Renal pelvis (tissue), 4 donors: Measurements from ENCODE around the gene ULK1. TPM values are rescaled to one million over a fixed set of nuclear protein-coding genes. Genes with fewer than 3 reads are reported as not detected.

Source experiments
- DNase-seq: peaks from one replicate; pipeline ENCODE4 v3.0.0-alpha.2; 2013
- polyA plus RNA-seq, 3 donors: library from polyadenylated mRNA; unstranded; fragments of 120-200 nt; gene quantifications; one replicate each; pipeline ENCODE4 v1.2.1, GENCODE V29; 2013; ENCODE audit not compliant: insufficient read length in 3 of 3

Gene ULK1
- polyA plus RNA-seq, 3 donors: 34.0 to 45.6 (median 36.4) TPM

DNA sequence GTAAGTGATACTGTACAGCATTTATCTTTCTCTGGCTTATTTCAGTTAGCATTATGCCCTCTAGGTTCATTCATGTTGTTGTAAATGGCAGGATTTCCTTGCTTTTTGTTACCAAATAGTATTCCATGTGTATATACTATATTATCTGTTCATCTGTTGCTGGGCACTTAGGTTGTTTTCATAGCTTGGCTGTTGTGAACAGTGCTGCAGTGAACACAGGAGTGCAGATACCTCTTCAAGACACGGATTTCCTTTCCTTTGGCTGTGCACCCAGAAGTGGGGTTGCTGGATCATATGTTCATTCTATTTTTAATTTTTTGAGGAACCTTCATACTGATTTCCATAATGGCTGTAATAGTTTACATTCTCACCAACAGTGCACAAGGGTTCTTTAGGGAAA lies 76.8 kb downstream of the ULK1 start:
- DNase-seq: no peak

Other genes starting within 250 kb of the ULK1 start
- gene SFSWAP, start 183.5 kb upstream of the ULK1 start, polyA plus RNA-seq: 10 to 100 TPM; 44.7 to 61.5 (median 55.2) TPM
- 1 to 10 TPM in 2 of 3 donors, under 1 TPM in 1; 0.81 to 1.6 (median 1.2) TPM for gene MMP17, start 66.2 kb upstream of the ULK1 start, polyA plus RNA-seq
- gene PUS1, start 34.7 kb downstream of the ULK1 start, polyA plus RNA-seq: 10 to 100 TPM; 19.1 to 25.1 (median 22.1) TPM
- 10 to 100 TPM; 34.1 to 44.8 (median 43.1) TPM for gene EP400, start 55.3 kb downstream of the ULK1 start, polyA plus RNA-seq
- gene DDX51, start 249.7 kb downstream of the ULK1 start, polyA plus RNA-seq: 10 to 100 TPM; 15.2 to 25.7 (median 21.5) TPM
- 10 to 100 TPM; 16.1 to 22.8 (median 21.0) TPM for gene NOC4L, start 249.8 kb downstream of the ULK1 start, polyA plus RNA-seq